NCI-H526 (cell line): Measurements from ENCODE around the gene CES2.
A peak's percentile ranks its signal among the peaks of the same experiment; 100 is the strongest.
"Not testable (repeated sequence)": the region's sequence is repeated elsewhere in the genome, so short reads cannot be mapped to it uniquely, and the experiment has no call there.

ENCODE experiments used
- DNase-seq, 2 experiments: peaks; one replicate each; lab custom pipeline; 2025; lab: John Stamatoyannopoulos, UW

The CES2 gene

DNA sequence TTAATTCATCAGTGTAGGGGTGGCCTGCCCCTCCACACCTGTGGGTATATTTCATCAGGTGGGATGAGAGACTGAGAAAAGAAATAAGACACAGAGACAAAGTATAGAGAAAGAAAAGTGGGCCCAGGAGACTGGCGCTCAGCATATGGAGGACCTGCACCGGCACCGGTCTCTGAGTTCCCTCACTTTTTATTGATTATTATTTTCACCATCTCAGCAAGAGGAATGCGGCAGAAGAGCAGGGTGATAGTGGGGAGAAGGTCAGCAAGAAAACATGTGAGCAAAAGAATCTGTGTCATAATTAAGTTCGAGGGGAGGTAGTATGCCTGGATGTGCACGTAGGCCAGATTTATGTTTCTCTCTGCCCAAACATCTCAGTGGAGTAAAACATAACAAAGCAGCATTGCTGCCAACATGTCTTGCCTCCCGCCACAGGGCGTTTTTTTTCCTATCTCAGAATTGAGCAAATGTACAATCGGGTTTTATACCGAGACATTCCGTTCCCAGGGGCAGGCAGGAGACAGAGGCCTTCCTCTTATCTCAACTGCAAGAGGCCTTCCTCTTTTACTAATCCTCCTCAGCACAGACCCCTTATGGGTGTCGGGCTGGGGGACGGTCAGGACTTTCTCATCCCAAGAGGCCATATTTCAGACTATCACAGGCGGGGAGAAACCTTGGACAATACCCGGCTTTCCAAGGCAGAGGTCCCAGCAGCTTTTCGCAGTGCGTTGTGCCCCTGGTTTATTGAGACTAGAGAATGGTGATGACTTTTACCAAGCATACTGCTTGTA, 20.2 kb downstream of the CES2 start:
- not testable (repeated sequence) for DNase-seq

DNA sequence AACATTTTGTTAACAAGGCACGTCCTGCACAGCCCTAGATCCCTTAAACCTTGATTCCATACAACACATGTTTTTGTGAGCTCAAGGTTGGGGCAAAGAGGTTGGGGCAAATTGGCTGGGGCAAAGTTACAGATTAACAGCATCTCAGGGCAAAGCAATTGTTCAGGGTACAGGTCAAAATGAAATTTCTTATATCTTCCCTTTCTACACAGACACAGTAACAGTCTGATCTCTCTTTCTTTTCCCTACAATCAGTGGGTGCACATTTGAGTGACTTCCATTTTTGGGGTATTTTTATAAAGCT, 20.8 kb downstream of the CES2 start:
- not testable (repeated sequence) for DNase-seq

DNA sequence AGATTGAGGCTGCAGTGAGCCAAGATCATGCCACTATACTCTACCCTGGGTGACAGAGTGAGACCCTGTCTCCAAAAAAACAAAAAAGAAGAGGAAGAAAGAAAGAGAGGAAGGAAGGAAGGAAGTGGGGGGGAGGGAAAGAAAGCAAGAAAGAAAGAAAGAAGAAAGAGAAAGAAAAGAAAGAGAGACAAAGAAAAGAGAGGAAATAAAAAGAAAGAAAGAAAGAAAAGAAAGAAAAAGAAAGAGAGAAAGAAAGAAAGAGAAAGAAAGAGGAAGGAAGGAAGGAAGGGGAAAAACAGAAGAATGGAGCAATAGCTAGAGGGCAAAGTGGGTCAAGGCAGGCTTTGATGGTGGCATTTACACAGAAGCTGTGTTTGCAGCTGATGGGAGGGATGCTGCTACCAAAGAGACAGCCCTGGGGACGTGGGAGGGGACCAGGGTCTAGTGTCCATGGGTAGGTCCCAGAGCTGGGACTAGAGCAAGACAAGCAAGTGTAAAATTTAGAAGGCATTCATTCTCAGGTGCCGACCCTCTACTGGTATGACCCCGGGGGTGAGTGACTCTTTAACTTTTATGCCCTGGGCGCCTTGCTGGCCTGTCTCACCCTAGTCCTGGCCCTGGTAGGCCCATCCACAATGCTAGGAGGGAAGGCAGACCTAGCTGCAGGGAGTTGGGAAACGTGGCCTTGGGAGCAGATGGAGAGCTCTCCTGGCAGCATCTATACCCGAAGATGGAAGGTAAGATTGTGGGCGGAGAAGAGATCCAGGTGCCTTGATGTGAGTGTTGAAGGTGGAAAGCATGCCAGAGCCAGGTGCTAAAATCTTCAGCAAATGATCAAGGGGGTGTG, 23.8 kb downstream of the CES2 start:
- no peak for DNase-seq

DNA sequence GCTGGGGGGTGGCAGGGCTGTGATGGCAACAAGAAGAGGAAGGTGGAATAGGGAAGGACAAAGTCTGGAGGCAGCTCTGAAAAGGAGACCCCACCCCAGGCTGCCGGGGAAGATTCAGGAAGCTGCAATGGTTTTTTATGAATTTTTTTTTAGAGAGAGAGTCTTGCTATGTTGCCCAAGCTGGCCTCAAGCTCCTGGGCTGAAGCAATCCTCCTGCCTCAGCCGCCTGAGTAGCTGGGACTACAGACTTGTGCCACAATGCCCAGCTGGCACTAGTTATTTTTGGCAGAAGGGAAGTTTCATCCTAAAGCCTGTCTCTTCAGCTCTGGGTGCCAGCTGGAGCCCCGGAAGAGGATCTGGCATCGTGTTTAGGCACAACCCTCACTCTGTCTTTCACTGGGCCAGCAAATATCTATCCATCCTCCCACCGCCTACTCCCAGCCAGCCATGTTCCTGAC, 24.4 kb downstream of the CES2 start:
- no peak for DNase-seq

DNA sequence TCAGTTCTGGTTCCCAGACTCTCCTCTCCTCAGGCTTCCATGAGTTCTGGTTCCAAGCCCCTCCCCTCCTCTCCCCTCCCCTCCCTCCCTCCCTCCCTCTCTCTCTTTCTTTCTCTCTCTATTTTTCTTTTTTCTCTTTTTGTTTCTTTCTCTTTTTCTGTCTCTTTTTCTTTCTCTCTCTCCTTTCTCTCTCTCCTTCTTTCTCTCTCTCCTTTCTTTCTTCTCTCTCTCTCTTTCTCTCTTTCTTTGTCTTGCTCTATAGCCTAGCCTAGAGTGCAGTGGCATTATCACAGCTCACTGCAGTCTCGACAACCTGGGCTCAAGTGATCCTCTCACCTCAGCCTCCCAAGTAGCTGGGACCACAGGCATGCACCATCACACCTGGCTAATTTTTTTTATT, 25.0 kb downstream of the CES2 start:
- no peak for DNase-seq

DNA sequence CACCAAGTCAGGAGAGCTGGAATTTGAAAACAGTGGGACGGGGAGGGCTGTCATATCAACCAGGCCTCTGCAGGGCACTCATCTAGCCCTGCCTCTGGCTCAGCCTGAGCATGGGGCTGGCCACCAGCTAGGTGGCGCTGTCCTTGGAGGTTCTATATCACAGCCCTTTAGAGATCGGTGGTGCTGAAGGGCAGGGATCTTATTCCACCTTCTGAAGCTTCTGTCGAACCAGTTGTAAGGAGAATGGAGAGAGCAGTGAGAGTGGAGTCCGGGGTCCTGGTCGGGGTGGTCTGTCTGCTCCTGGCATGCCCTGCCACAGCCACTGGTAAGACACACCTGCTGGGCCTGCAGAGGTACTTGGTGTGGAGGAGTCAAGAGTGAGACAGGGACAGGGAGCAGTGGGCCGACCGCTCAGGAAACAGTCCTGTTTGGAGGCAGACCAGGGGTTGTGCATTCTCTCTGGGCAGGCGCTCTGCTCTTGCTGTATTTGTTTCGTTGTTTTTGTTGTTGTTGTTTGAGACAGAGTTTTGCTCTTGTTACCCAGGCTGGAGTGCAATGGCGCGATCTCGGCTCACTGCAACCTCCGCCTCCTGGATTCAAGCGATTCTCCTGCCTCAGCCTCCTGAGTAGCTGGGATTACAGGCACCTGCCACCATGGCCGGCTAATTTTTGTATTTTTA, 25.9 kb downstream of the CES2 start, which contains the start of gene CES3:
Gene CES3 (plus strand): TSS at position 202 of the 680 bp plus-strand sequence. CDS start 42 bp downstream, at position 244.
- peak; percentile 81 to 85 for DNase-seq

DNA sequence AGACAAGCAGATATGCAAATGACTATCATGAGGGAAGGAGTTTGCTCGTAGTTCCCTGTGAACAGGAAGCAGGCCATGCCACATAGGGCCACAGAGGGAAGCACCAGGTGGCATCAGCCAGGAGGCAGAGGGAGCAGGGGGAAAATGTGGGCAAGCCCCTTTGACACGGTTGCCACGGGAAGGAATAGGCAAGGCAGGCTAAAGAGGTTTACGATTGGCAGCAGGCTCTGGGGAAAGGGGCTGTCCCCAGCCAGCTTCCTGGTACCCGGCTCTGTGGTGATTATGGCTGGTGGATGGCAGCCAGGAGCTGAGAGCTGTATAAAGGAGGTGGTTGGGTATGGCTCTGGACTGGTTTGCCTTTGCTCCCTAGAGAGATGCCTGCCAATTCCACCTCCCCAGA, 26.6 kb downstream of the CES2 start:
- DNase-seq: no peak

DNA sequence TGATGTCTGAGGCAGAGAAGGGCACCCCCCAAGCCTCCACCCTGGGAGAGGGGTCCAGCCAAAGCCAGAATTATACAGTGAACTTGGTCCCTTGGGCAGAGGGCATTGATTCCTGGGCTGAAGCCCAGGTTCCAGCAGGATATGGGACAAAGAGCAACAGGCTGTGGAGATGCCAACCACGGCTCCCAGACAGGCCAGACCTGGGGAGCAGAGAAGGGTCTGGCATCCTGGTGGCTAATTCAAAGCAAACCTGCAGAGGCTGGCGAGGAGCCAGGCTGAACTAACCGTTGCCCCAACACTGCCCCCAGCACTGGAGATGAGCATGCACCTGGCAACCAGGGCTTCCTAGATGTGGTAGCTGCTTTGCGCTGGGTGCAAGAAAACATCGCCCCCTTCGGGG, 28.7 kb downstream of the CES2 start:
- DNase-seq: no peak

DNA sequence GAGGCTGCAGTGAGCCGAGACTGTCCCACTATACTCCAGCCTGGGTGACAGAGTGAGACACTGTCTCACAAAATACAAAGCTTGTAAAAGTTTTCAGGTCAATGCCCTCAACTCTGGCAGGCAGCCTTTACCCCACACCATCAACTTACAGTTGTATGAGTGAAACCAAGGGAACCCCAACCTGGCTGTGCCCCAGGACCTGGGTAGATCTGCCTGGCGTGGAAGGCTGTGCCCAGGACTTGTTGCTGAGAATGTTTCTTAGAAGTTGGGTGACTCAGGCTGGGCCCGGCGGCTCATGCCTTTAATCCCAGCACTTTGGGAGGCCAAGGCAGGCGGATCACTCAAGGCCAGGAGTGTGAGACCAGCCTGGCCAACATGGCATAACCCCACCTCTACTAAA, 33.5 kb downstream of the CES2 start:
- DNase-seq: no peak

DNA sequence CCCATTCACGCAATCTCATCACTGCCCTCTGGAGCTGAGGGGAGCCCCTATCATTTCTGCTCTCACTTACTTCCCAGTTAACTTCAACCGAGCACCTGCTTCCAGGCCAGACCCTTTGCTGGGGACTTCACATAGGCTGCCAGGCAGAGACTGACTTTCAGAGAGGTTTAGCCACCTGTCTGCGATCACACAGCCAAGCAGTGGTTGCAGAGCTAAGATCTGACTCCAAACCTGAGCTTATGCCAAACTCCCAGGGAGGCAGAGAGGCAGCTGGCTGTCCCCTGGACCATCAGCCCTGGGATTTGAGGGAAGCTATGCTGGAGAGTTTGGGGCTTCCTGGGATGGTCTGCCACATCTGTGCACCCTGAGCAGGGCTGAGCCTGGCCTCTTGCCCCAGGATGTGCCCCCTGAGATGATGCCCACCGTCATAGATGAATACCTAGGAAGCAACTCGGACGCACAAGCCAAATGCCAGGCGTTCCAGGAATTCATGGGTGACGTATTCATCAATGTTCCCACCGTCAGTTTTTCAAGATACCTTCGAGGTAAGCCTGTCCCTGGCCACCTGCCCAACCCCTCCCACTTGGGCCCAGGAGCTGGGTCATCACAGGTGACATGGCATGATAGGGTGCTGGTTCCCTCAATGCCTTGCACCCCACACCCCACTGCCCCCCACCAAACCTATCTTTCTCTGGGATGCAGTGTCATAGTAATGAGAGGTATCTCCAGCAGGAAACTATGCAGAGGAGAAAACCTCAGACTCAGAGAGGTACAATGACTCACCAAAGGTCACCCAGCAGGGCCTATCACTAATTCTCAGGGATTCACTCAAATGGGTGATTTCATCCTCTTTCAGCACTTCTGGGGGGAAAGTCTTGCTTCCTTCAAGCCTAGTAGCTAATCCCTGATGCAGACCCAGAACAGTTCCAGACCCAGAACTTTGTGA, 35.7 kb downstream of the CES2 start:
- no peak for DNase-seq

DNA sequence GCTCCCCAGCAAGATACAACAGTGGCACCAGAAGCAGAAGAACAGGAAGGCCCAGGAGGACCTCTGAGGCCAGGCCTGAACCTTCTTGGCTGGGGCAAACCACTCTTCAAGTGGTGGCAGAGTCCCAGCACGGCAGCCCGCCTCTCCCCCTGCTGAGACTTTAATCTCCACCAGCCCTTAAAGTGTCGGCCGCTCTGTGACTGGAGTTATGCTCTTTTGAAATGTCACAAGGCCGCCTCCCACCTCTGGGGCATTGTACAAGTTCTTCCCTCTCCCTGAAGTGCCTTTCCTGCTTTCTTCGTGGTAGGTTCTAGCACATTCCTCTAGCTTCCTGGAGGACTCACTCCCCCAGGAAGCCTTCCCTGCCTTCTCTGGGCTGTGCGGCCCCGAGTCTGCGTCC, 37.7 kb downstream of the CES2 start:
- no peak for DNase-seq

DNA sequence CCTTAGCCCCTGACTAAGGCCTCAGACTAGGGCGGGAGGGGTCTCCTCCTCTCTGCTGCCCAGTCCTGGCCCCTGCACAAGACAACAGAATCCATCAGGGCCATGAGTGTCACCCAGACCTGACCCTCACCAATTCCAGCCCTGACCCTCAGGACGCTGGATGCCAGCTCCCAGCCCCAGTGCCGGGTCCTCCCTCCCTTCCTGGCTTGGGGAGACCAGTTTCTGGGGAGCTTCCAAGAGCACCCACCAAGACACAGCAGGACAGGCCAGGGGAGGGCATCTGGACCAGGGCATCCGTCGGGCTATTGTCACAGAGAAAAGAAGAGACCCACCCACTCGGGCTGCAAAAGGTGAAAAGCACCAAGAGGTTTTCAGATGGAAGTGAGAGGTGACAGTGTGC, 38.4 kb downstream of the CES2 start:
- DNase-seq: no peak

DNA sequence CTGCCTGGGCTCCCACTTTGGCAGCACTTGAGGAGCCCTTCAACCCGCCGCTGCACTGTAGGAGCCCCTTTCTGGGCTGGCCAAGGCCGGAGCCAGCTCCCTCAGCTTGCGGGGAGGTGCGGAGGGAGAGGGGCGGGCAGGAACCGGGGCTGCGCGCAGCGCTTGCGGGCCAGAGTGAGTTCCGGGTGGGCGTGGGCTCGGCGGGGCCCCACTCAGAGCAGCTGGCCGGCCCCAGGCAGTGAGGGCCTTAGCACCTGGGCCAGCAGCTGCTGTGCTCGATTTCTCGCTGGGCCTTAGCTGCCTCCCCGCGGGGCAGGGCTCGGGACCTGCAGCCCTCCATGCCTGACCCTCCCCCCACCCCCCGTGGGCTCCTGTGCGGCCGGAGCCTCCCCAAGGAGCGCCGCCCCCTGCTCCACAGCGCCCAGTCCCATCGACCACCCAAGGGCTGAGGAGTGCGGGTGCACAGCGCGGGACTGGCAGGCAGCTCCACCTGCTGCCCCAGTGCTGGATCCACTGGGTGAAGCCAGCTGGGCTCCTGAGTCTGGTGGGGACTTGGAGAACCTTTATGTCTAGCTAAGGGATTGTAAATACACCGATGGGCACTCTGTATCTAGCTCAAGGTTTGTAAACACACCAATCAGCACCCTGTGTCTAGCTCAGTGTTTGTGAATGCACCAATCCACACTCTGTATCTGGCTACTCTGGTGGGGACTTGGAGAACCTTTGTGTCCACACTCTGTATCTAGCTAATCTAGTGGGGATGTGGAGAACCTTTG, 39.0 kb downstream of the CES2 start:
- DNase-seq: not testable (repeated sequence)

DNA sequence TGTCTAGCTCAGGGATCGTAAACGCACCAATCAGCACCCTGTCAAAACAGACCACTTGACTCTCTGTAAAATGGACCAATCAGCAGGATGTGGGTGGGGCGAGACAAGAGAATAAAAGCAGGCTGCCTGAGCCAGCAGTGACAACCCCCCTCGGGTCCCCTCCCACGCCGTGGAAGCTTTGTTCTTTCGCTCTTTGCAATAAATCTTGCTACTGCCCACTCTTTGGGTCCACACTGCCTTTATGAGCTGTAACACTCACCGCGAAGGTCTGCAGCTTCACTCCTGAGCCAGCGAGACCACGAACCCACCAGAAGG, 39.6 kb downstream of the CES2 start:
- not testable (repeated sequence) for DNase-seq

DNA sequence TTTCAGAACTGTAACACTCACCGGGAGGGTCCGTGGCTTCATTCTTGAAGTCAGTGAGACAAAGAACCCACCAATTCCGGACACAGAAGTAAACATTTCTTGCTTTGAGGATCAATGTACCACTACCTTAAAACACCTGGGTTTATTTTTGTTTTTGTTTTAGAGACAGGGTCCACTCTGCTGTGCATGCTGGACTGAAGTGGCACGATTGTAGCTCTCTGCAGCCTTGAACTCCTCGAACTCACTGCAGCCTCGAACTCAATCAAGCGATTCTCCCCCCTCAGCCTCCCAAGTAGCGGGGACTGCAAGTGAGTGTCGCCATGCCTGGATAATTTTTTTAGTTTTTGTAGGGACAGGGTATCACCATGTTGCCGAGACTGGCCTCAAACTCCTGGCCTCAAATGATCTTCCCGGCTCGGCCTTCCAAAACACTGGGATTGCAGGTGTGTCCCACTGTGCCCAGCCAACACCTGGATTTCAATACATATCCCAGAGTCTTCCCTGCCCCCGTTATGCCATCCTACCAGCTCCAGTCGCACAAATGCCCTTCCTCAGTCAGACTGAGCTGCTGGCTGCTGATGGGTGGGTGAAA, 40.1 kb downstream of the CES2 start:
- DNase-seq: no peak

DNA sequence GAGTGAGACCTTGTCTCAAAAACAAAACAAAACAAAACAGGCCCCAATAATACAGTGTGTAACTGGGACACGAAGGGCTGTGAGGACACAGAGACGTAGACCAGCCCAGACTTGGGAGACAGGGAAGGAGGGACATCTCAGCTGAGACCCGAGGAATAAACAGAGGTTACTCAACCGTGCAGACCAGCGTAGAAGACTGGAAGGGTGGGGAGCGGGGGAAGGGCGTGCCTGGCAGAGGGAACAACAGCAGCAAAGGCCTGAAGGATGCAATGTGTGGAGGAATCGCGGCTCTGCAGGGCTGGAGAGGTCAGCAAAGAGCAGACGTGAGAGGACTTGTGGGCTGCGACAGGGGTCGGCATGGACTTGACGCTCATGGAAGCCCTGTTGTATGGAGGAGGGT, 41.4 kb downstream of the CES2 start:
- DNase-seq: peak; percentile 22 to 27

DNA sequence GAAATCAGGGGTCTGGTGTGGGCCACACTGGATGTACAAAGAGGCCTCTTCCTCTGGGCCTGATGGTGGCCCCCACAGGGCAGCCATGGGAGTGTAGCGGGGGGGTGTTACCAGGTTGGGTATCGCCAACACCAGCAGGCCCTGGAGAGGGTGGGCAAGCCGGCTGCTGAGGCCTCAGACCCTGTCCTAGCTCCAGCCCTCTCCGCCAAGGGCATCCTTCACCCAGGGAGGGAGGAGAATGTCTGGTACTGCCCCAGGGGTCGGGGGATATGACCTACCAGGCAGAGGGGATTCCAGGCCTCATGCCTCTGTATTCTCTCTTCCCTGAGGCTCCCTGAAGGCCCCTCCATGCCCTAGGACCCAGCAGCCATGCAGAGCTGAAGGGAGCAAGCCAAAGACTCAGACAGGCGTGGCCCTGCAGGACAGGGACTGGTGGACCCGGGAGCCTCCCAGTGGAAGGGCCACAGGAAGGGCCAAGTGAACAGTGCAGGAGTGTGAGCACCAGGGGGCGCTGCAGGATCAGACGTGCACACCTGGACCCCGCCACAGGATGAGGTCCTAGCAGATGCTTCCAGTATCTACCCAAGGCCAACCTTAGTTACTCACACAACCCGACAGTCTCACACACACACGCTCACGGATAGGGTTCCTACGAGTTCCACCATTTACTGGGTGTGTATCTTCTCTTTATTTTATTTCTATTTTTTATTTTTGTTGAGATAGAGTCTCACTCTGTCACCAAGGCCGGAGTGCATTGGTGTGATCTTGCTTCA, 42.2 kb downstream of the CES2 start:
- DNase-seq: peak; percentile 33 to 79

DNA sequence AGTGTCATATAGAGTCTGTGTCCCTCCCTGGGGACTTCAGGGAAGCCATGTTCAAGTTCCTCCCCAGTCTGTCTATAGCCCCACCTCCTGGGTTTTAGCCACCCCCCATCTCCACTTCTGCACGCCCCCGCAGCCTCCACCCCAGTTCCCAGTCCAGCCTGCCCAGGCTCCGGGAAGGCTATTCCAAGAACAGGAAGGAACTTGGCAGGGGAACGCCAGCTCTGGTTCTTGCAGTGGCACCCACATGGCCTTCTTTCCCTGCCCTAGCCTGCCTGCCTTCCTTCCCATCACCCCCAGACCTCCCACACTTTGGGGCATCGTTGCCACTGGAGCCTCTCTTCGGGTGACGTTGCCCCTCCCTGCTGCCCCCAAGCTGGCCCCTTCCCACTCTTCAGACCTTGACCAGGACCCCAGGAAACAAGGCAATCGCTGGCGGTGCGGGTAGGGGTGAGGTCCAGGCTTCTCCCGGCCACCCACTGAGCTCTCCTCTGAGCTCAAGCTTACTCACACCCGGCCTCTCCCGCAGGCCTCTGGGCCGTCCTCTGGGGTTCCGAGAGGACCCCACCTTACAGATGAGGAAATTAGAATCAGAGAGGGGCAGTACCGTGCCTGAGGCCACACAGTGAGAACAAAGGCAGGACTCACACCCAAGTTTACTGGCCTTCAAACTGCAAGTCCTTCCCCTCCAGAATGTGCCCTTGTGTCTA, 43.8 kb downstream of the CES2 start:
- DNase-seq: no peak

DNA sequence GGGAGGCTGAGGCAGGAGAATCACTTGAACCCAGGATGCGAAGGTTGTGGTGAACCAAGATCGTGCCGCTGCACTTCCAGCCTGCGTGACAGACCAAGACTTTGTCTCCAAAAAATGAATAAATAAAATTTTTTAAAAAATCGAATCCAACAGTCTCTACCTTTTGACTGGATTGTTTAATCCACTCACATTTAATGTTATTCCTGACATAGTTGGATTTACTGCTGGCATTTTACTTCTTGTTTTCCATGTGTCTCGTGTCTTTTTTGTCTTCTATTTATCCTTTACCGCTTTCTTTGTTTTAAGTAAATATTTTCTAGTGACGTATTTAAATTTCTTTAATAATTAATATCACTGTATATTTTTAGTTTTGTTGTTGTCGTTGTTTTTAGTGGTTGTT, 47.7 kb downstream of the CES2 start:
- no peak for DNase-seq
